ENCODE results near the gene RAET1G. TPM values are rescaled to one million over a fixed set of nuclear protein-coding genes. Genes with fewer than 3 reads are reported as not detected.
"Not testable (repeated sequence)": the region's sequence is repeated elsewhere in the genome, so short reads cannot be mapped to it uniquely, and the experiment has no call there.

The RAET1G gene
- total RNA-seq, 6 donors from 2014 or later = 0.37 to 2.1 (median 0.75) TPM; not detected in 2

DNA sequence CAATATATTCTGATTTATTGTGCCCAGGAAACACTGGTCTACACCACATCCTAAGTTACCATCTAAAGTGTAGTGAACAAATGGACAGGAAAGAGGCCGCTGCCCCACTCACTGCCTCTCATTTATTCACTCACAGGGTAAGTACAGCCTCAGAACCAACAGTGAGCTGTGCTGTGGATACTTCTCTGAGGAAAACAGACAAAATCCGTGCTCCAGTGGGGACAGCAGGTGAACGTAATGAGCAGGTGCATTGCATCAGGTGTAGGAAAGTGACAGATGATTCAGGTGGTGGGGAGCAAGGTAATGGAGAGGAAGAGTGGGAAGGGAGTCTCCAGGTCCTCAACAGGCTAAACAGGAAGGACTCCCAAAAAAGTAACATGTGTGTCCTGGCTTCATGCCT is 10.5 kb upstream of the RAET1G start:
- DNase-seq = no peak

DNA sequence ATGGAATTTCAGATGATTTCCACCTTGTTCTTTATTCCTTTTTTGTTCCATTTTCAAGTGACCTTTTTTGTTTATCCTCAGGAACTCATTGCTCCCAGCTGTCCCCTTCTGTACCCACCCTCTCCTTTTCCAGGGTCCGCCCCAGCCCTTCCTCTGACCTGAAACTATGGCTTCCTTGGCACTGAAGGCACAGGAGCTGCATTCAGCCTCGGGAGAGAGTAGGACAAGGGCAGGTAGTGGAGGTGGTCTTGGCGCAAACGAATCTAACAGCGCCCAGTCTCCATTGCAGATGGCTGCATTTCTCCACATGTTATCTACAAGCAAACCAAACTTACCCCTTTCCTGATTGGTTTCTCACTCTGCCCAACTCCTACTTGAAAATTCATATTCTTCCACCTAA is 10.1 kb upstream of the RAET1G start:
- no peaks in the 10 kb centered on the region for H3K36me3 ChIP-seq
- no peak for ATAC-seq (ENCODE audit: low FRiP score in 2 of 2)
- no peak for DNase-seq
- 46 to 65% methylated on average over 5 of the region's 5 CpGs for WGBS, 2 donors
- peaks cover 0 to under 1% (median under 1%) of the 10 kb centered on the region in 4 donors for H3K4me1 ChIP-seq
- TF ChIP-seq, protein P1, sequence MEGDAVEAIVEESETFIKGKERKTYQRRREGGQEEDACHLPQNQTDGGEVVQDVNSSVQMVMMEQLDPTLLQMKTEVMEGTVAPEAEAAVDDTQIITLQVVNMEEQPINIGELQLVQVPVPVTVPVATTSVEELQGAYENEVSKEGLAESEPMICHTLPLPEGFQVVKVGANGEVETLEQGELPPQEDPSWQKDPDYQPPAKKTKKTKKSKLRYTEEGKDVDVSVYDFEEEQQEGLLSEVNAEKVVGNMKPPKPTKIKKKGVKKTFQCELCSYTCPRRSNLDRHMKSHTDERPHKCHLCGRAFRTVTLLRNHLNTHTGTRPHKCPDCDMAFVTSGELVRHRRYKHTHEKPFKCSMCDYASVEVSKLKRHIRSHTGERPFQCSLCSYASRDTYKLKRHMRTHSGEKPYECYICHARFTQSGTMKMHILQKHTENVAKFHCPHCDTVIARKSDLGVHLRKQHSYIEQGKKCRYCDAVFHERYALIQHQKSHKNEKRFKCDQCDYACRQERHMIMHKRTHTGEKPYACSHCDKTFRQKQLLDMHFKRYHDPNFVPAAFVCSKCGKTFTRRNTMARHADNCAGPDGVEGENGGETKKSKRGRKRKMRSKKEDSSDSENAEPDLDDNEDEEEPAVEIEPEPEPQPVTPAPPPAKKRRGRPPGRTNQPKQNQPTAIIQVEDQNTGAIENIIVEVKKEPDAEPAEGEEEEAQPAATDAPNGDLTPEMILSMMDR (IDR thresholded peaks at IDR 0.05) = no peak
- H3K27me3 ChIP-seq = peaks cover 0 to 12% (median 3%) of the 10 kb centered on the region in 4 donors
- H3K9me3 ChIP-seq = no peaks in the 10 kb centered on the region
- no peak overlapping the region for H3K4me3 ChIP-seq
- H3K27ac ChIP-seq = no peak overlapping the region

More for the DNA sequence above, 10.5 kb upstream of the RAET1G start:
- peaks cover 4 to 5% (median 4%) of the 10 kb centered on the region in 4 donors for H3K4me1 ChIP-seq
- no peaks in the 10 kb centered on the region for H3K9me3 ChIP-seq
- H3K4me3 ChIP-seq = no peak overlapping the region
- TF ChIP-seq POLR2A (IDR thresholded peaks at IDR 0.05) (no peak), POLR2AphosphoS5 (IDR thresholded peaks at IDR 0.05) (no peak), EP300 (IDR thresholded peaks at IDR 0.05) (no peak)
- TF ChIP-seq, protein P1 (IDR thresholded peaks at IDR 0.05) = no peak
- ATAC-seq (ENCODE audit: low FRiP score in 2 of 2) = no peak
- no peaks in the 10 kb centered on the region for H3K36me3 ChIP-seq
- H3K27ac ChIP-seq = no peak overlapping the region
- H3K27me3 ChIP-seq = peaks cover 0 to 16% (median 5%) of the 10 kb centered on the region in 4 donors
- WGBS, 2 donors = 31 to 37% methylated on average over 3 of the region's 3 CpGs

DNA sequence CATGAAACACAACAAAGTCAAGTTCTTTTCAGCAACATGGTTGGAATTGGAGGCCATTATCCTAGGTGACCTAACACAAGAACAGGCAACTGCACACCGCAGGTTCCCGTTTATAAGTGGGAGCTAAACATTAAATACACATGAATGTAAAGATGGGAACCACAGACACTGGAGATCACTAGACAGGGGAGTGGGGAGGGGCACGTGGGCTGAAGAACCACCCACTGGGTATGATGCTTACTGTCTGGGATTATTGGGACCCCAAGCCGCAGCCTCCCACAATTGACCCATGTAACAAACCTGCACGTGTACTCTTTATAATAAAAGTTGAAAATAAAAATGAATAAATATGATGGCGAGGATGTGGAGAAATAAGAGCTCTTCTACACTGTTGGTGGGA is 8.6 kb upstream of the RAET1G start:
- Histone ChIP-seq H3K27ac (no peak overlapping the region), H3K27me3 (peaks cover 0 to 6% (median under 1%) of the 10 kb centered on the region in 4 donors), H3K4me1 (no peaks in the 10 kb centered on the region), H3K9me3 (no peaks in the 10 kb centered on the region), H3K36me3 (no peaks in the 10 kb centered on the region), H3K4me3 (no peak overlapping the region)
- ATAC-seq (ENCODE audit: low FRiP score in 2 of 2) = no peak
- WGBS, 2 donors = 70 to 78% methylated on average over 6 of the region's 6 CpGs
- DNase-seq = no peak
- TF ChIP-seq, protein P1 (IDR thresholded peaks at IDR 0.05) = no peak
- TF ChIP-seq POLR2A (IDR thresholded peaks at IDR 0.05) (no peak), POLR2AphosphoS5 (IDR thresholded peaks at IDR 0.05) (no peak), EP300 (IDR thresholded peaks at IDR 0.05) (no peak)

DNA sequence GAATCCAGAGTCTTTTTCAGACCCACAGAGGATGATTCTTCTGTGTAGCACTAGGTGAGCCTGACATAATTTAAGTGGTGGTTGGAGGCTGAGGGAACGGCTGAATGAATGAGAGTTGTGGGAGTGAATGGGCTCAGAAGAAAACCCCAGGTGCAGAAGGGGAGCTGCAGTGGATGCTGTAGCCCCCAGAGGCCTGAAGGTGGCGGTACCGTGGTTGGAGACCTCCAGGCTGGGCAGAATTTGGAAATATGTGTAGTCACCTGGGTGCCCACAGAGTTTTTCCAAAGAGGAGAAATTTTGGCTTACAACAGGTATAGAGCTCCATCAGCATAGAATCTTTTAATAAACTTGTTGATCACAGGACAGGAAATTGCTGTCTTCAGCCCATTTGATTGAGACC is 6.5 kb upstream of the RAET1G start:
- Histone ChIP-seq H3K27me3 (peaks cover 0 to 6% (median 1%) of the 10 kb centered on the region in 4 donors), H3K4me1 (peaks cover 12 to 21% (median 16%) of the 10 kb centered on the region in 4 donors)

DNA sequence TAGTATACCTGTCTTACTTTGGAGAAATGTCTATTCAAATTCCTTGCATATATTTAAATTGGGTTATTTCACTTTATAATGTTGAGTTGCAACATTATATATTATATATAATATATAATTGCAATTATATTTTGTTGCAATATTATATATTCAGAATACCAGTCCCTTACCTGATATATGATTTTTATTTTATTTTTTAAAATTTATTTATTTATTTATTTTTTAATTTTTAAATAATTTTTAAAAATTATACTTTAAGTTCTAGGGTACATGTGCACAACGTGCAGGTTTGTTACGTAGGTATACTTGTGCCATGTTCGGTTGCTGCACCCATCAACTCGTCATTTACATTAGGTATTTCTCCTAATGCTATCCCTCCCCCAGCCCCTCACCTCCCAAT is 4.1 kb upstream of the RAET1G start:
- not testable (repeated sequence) for H3K36me3 ChIP-seq; H3K9me3 ChIP-seq; H3K4me3 ChIP-seq; DNase-seq; H3K27me3 ChIP-seq; ATAC-seq (ENCODE audit: low FRiP score in 2 of 2); H3K27ac ChIP-seq
- H3K4me1 ChIP-seq = peaks cover 22 to 38% (median 29%) of the 10 kb centered on the region in 4 donors
- WGBS, 2 donors = 84 to 87% methylated on average over 4 of the region's 4 CpGs

More for the DNA sequence above, 6.5 kb upstream of the RAET1G start:
- ATAC-seq (ENCODE audit: low FRiP score in 2 of 2) (no peak), DNase-seq (no peak)
- Histone ChIP-seq H3K9me3 (no peaks in the 10 kb centered on the region), H3K27ac (no peak overlapping the region), H3K4me3 (no peak overlapping the region), H3K36me3 (no peaks in the 10 kb centered on the region)
- TF ChIP-seq, protein P1 (IDR thresholded peaks at IDR 0.05) = peak in 1 of 6 experiments; percentile 9
- no peak for TF ChIP-seq EP300 (IDR thresholded peaks at IDR 0.05)
- WGBS, 2 donors = 20 to 21% methylated on average over 3 of the region's 3 CpGs

Measured in upper lobe of left lung (tissue), 6 donors.